PC-9 (cell line): Measurements from ENCODE around the gene RNF5.

Source experiments
- CTCF ChIP-seq: fragments of 200-600 bp; sonication (generic); conservative IDR thresholded peaks from 2 replicates; pipeline ENCODE4 v1.6.1; 2017; ENCODE audit warnings: mixed run types, antibody characterized with exemption, mild to moderate bottlenecking, moderate library complexity
- EZH2 ChIP-seq: fragments of 200-600 bp; sonication (generic); IDR thresholded peaks from 2 replicates; pipeline ENCODE4 v1.8.0; 2017; ENCODE audit warnings: antibody characterized with exemption, low read depth

- TF ChIP-seq CTCF, result no peak
- TF ChIP-seq EZH2, result no peak
These were observed 10.3 kb downstream of the RNF5 start for GRCh38 chr6:32188381-32189068.
